ENCODE results near the gene ELL2. TPM values are rescaled to one million over a fixed set of nuclear protein-coding genes. Genes with fewer than 3 reads are reported as not detected.

ELL2 gene
- total and polyA plus RNA-seq, 2 of the 13 experiments (the other 11 are each of a cell fraction or from before 2014, with no cell fraction given): 78.9 to 97.1 TPM

GRCh38 chr5:95966005-95966404 is 4.4 kb upstream of the ELL2 start (continued):
- TF ChIP-seq IRF1 (CRISPR knock-in tag; IDR thresholded peaks at IDR 0.05; ENCODE audit: low read depth): no peak
- TF ChIP-seq RBAK (CRISPR knock-in tag; IDR thresholded peaks at IDR 0.05): no peak
- TF ChIP-seq MAFK (conservative IDR thresholded peaks at IDR 0.05 in 1 of 2, IDR thresholded peaks at IDR 0.05 in 1 of 2; ENCODE audit: low read length in 2 of 2): no peak
- no peak for TF ChIP-seq BRCA1 (CRISPR knock-in tag; IDR thresholded peaks at IDR 0.05)
- TF ChIP-seq ZNF678 (CRISPR knock-in tag; IDR thresholded peaks at IDR 0.05): no peak
- no peak for TF ChIP-seq ZNF546 (CRISPR knock-in tag; conservative IDR thresholded peaks at IDR 0.05)
- no peak for TF ChIP-seq ARNT (IDR thresholded peaks at IDR 0.05)
- no peak for TF ChIP-seq ZNF790 (CRISPR knock-in tag; IDR thresholded peaks at IDR 0.05; ENCODE audit: borderline replicate concordance)
- TF ChIP-seq HOXD1 (CRISPR knock-in tag; IDR thresholded peaks at IDR 0.05): 0 out of 2 replicates have a peak, but pooled peaks have one; percentile 51
- no peak for TF ChIP-seq MED13 (CRISPR knock-in tag; IDR thresholded peaks at IDR 0.05)
- no peak for TF ChIP-seq ZFYVE20 (CRISPR knock-in tag; IDR thresholded peaks at IDR 0.05; ENCODE audit: borderline replicate concordance, low read depth)
- TF ChIP-seq ZSCAN20 (CRISPR knock-in tag; IDR thresholded peaks at IDR 0.05; ENCODE audit: borderline replicate concordance): no peak
- TF ChIP-seq MIER3 (CRISPR knock-in tag; IDR thresholded peaks at IDR 0.05; ENCODE audit: borderline replicate concordance): peak; percentile 81; the same call in 1 of the 2 replicates
- no peak for TF ChIP-seq ZHX2 (IDR thresholded peaks at IDR 0.05; ENCODE audit: low read depth)
- TF ChIP-seq ZHX2 (CRISPR knock-in tag; IDR thresholded peaks at IDR 0.05; ENCODE audit: borderline replicate concordance): no peak
- TF ChIP-seq SIX1 (CRISPR knock-in tag; IDR thresholded peaks at IDR 0.05; ENCODE audit: borderline replicate concordance): peak; percentile 86; the same call in 1 of the 2 replicates
- TF ChIP-seq ZNF180 (CRISPR knock-in tag; IDR thresholded peaks at IDR 0.05; ENCODE audit: borderline replicate concordance, low read depth): no peak
- TF ChIP-seq NFRKB (IDR thresholded peaks at IDR 0.05): no peak
- no peak for TF ChIP-seq PHF8 (CRISPR knock-in tag; IDR thresholded peaks at IDR 0.05)
- TF ChIP-seq ZNF713 (CRISPR knock-in tag; IDR thresholded peaks at IDR 0.05): no peak

Measured in HepG2 (cell line).